Immature natural killer cell (primary cell): Measurements from ENCODE around the gene ABCB6. TPM values are rescaled to one million over a fixed set of nuclear protein-coding genes. Genes with fewer than 3 reads are reported as not detected.
"Not testable (repeated sequence)": the region's sequence is repeated elsewhere in the genome, so short reads cannot be mapped to it uniquely, and the experiment has no call there.

ENCODE experiments used
- DNase-seq, 3 donors: peaks; one replicate each; pipeline ENCODE4 v3.0.0; 2022; ENCODE audit warnings: mixed read lengths in 1 of 3
- H3K27ac Mint-ChIP-seq, 6 donors: one replicate each; pipeline ENCODE4 v1.8.0; 2020; ENCODE audit warnings: mixed read lengths in 6 of 6, mild to moderate bottlenecking in 5 of 6, inconsistent platforms in 4 of 6, moderate library complexity in 3 of 6
- H3K27me3 Mint-ChIP-seq, 3 donors: one replicate each; pipeline ENCODE4 v1.8.0; 2020 to 2021; ENCODE audit warnings: low read depth in 3 of 3, mild to moderate bottlenecking in 3 of 3, mixed read lengths in 3 of 3, moderate library complexity in 3 of 3, inconsistent platforms in 1 of 3
- H3K36me3 Mint-ChIP-seq, 3 donors: one replicate each; pipeline ENCODE4 v1.8.0; 2020; ENCODE audit warnings: mixed read lengths in 3 of 3, inconsistent platforms in 2 of 3, mild to moderate bottlenecking in 2 of 3
- H3K4me1 Mint-ChIP-seq, 2 donors: one replicate each; pipeline ENCODE4 v1.8.0; 2020; ENCODE audit warnings: inconsistent platforms in 2 of 2, mild to moderate bottlenecking in 2 of 2, mixed read lengths in 2 of 2, moderate library complexity in 1 of 2
- H3K4me3 Mint-ChIP-seq, 5 donors: one replicate each; pipeline ENCODE4 v1.8.0; 2020; ENCODE audit warnings: mild to moderate bottlenecking in 5 of 5, mixed read lengths in 5 of 5, inconsistent platforms in 3 of 5, moderate library complexity in 3 of 5
- H3K9me3 Mint-ChIP-seq, 6 donors: one replicate each; pipeline ENCODE4 v1.8.0; 2020; ENCODE audit warnings: mild to moderate bottlenecking in 6 of 6, mixed read lengths in 6 of 6, inconsistent platforms in 4 of 6, moderate library complexity in 3 of 6
- polyA plus RNA-seq, 3 donors: library from polyadenylated mRNA; unstranded; fragments of 300-500 nt; fragmentation: Illumina TruSeq; gene quantifications; one replicate each; pipeline ENCODE4 v1.2.3, GENCODE V29; 2021

The ABCB6 gene
- polyA plus RNA-seq, 3 donors from 2014 or later: 0.21 to 3.7 (median 1.2) TPM

GRCh38 chr2:219205165-219205538 is 13.6 kb downstream of the ABCB6 start:
- H3K27me3 Mint-ChIP-seq: peaks cover 2 to 6% (median 2%) of the 10 kb centered on the region in 3 donors
- peaks cover 33 to 44% of the 10 kb centered on the region in 2 donors for H3K4me1 Mint-ChIP-seq
- peak overlapping the region in 5 of 6 donors; percentile 30 to 99 (median 55) for H3K27ac Mint-ChIP-seq
- H3K9me3 Mint-ChIP-seq: no peaks in the 10 kb centered on the region
- H3K36me3 Mint-ChIP-seq: peaks cover 0 to 10% (median 0%) of the 10 kb centered on the region in 3 donors
- H3K4me3 Mint-ChIP-seq: peak overlapping the region; percentile 44 to 89 (median 51)
- no peak for DNase-seq

- peaks cover 28 to 40% of the 10 kb centered on the region in 2 donors for H3K4me1 Mint-ChIP-seq
- peaks cover 2 to 6% (median 2%) of the 10 kb centered on the region in 3 donors for H3K27me3 Mint-ChIP-seq
- no peak overlapping the region for H3K4me3 Mint-ChIP-seq
- no peak for DNase-seq
- H3K36me3 Mint-ChIP-seq: peaks cover 0 to 10% (median 0%) of the 10 kb centered on the region in 3 donors
- H3K9me3 Mint-ChIP-seq: no peaks in the 10 kb centered on the region
- peak overlapping the region in 3 of 6 donors; percentile 30 to 55 (median 48) for H3K27ac Mint-ChIP-seq
Observed at GRCh38 chr2:219204425-219205164, 14.2 kb downstream of the ABCB6 start.

GRCh38 chr2:219201331-219201730 is 17.4 kb downstream of the ABCB6 start:
- DNase-seq, H3K9me3 Mint-ChIP-seq, H3K27ac Mint-ChIP-seq, H3K4me3 Mint-ChIP-seq, H3K27me3 Mint-ChIP-seq, H3K36me3 Mint-ChIP-seq: not testable (repeated sequence)
- peaks cover 17 to 20% of the 10 kb centered on the region in 2 donors for H3K4me1 Mint-ChIP-seq

GRCh38 chr2:219200502-219201326 is 18.0 kb downstream of the ABCB6 start:
- Mint-ChIP-seq H3K4me3 (peak overlapping the region; percentile 72 to 84 (median 79)), H3K4me1 (peaks cover 13 to 14% of the 10 kb centered on the region in 2 donors), H3K27ac (peak overlapping the region; percentile 47 to 90 (median 82))
- not testable (repeated sequence) for H3K36me3 Mint-ChIP-seq, H3K9me3 Mint-ChIP-seq, H3K27me3 Mint-ChIP-seq
- peak in 2 of 3 donors; percentile 31 to 33 for DNase-seq

- Mint-ChIP-seq H3K4me3 (no peak overlapping the region), H3K4me1 (peaks cover 13 to 14% of the 10 kb centered on the region in 2 donors), H3K27me3 (peaks cover 0 to 12% (median 5%) of the 10 kb centered on the region in 3 donors), H3K9me3 (no peaks in the 10 kb centered on the region), H3K36me3 (no peaks in the 10 kb centered on the region), H3K27ac (peak overlapping the region in 1 of 6 donors; percentile 77)
- no peak for DNase-seq
Observed at GRCh38 chr2:219199470-219200211, 19.1 kb downstream of the ABCB6 start.

- H3K4me3 Mint-ChIP-seq: peak overlapping the region in 1 of 5 donors; percentile 42
- DNase-seq: no peak
- no peaks in the 10 kb centered on the region for H3K9me3 Mint-ChIP-seq
- H3K36me3 Mint-ChIP-seq: no peaks in the 10 kb centered on the region
- peak overlapping the region in 2 of 6 donors; percentile 17 to 21 for H3K27ac Mint-ChIP-seq
- peaks cover 0 to 12% (median 5%) of the 10 kb centered on the region in 3 donors for H3K27me3 Mint-ChIP-seq
- H3K4me1 Mint-ChIP-seq: peaks cover 13 to 14% of the 10 kb centered on the region in 2 donors
Observed at GRCh38 chr2:219198974-219199373, 19.8 kb downstream of the ABCB6 start.

- peaks cover 0 to 12% (median 5%) of the 10 kb centered on the region in 3 donors for H3K27me3 Mint-ChIP-seq
- no peak for DNase-seq
- H3K9me3 Mint-ChIP-seq: no peaks in the 10 kb centered on the region
- no peak overlapping the region for H3K4me3 Mint-ChIP-seq
- H3K36me3 Mint-ChIP-seq: no peaks in the 10 kb centered on the region
- peaks cover 13 to 14% of the 10 kb centered on the region in 2 donors for H3K4me1 Mint-ChIP-seq
- no peak overlapping the region for H3K27ac Mint-ChIP-seq
Observed at GRCh38 chr2:219197388-219197787, 21.4 kb downstream of the ABCB6 start.

GRCh38 chr2:219186754-219187456 is 31.9 kb downstream of the ABCB6 start:
- Mint-ChIP-seq H3K9me3 (no peaks in the 10 kb centered on the region), H3K27ac (peak overlapping the region in 2 of 6 donors; percentile 16 to 37), H3K27me3 (no peaks in the 10 kb centered on the region), H3K4me3 (no peak overlapping the region), H3K36me3 (peaks cover 9 to 24% (median 11%) of the 10 kb centered on the region in 3 donors), H3K4me1 (peaks cover 2 to 10% of the 10 kb centered on the region in 2 donors)
- no peak for DNase-seq

GRCh38 chr2:219184121-219184520 is 34.6 kb downstream of the ABCB6 start:
- peaks cover 0 to 3% (median 0%) of the 10 kb centered on the region in 3 donors for H3K27me3 Mint-ChIP-seq
- peaks cover 14 to 29% of the 10 kb centered on the region in 2 donors for H3K4me1 Mint-ChIP-seq
- no peak for DNase-seq
- peak overlapping the region in 3 of 6 donors; percentile 30 to 72 (median 37) for H3K27ac Mint-ChIP-seq
- H3K4me3 Mint-ChIP-seq: no peak overlapping the region
- H3K9me3 Mint-ChIP-seq: no peaks in the 10 kb centered on the region
- peaks cover 13 to 39% (median 15%) of the 10 kb centered on the region in 3 donors for H3K36me3 Mint-ChIP-seq

GRCh38 chr2:219183151-219183772 is 35.5 kb downstream of the ABCB6 start:
- peaks cover 21 to 36% of the 10 kb centered on the region in 2 donors for H3K4me1 Mint-ChIP-seq
- peaks cover 5 to 12% (median 6%) of the 10 kb centered on the region in 3 donors for H3K27me3 Mint-ChIP-seq
- DNase-seq: no peak
- peak overlapping the region in 3 of 6 donors; percentile 27 to 58 (median 51) for H3K27ac Mint-ChIP-seq
- H3K4me3 Mint-ChIP-seq: no peak overlapping the region
- no peaks in the 10 kb centered on the region for H3K9me3 Mint-ChIP-seq
- peaks cover 13 to 39% (median 15%) of the 10 kb centered on the region in 3 donors for H3K36me3 Mint-ChIP-seq

GRCh38 chr2:219182331-219183150 is 36.2 kb downstream of the ABCB6 start:
- Mint-ChIP-seq H3K9me3 (no peaks in the 10 kb centered on the region), H3K4me1 (peaks cover 23 to 39% of the 10 kb centered on the region in 2 donors), H3K36me3 (peaks cover 13 to 39% (median 15%) of the 10 kb centered on the region in 3 donors), H3K27ac (peak overlapping the region in 2 of 6 donors; percentile 40 to 46), H3K27me3 (peaks cover 9 to 18% (median 11%) of the 10 kb centered on the region in 3 donors), H3K4me3 (no peak overlapping the region)
- DNase-seq: no peak

- Mint-ChIP-seq H3K27me3 (peaks cover 16 to 24% (median 16%) of the 10 kb centered on the region in 3 donors), H3K36me3 (peaks cover 13 to 39% (median 15%) of the 10 kb centered on the region in 3 donors), H3K27ac (peak overlapping the region in 2 of 6 donors; percentile 26 to 55), H3K9me3 (no peaks in the 10 kb centered on the region), H3K4me1 (peaks cover 28 to 45% of the 10 kb centered on the region in 2 donors), H3K4me3 (no peak overlapping the region)
- no peak for DNase-seq
Observed at GRCh38 chr2:219181531-219181930, 37.2 kb downstream of the ABCB6 start.
